HCT116 (cell line): ENCODE measurements around the gene OCSTAMP.

ENCODE experiments used
- CEBPB ChIP-seq: IDR thresholded peaks from 2 replicates; pipeline ENCODE4 v1.6.1; 2012; ENCODE audit warnings: low read depth
- ELF1 ChIP-seq: IDR thresholded peaks from 2 replicates; pipeline ENCODE4 v1.6.1; 2012; ENCODE audit warnings: low read depth, borderline replicate concordance
- EZH2 ChIP-seq: fragments of 200-600 bp; sonication (generic); IDR thresholded peaks from 2 replicates; pipeline ENCODE4 v1.6.1; 2017; ENCODE audit warnings: antibody characterized with exemption, mixed run types
- JUND ChIP-seq: IDR thresholded peaks from 2 replicates; pipeline ENCODE4 v1.6.1; 2012
- POLR2A ChIP-seq: IDR thresholded peaks from 2 replicates; pipeline ENCODE4 v1.7.0; 2011; ENCODE audit warnings: borderline replicate concordance; ENCODE audit not compliant: insufficient read depth, insufficient read length; ENCODE audit errors: extremely low read depth
- POLR2AphosphoS5 ChIP-seq: IDR thresholded peaks from 2 replicates; pipeline ENCODE4 v1.6.1; 2011; ENCODE audit warnings: mild to moderate bottlenecking, low read depth, low read length, moderate library complexity
- TCF7L2 ChIP-seq: IDR thresholded peaks from 2 replicates; pipeline ENCODE4 v1.7.0; 2011; ENCODE audit warnings: borderline replicate concordance, inconsistent platforms; ENCODE audit not compliant: insufficient read depth, insufficient read length; ENCODE audit errors: extremely low read depth
- TF ChIP-seq, protein P1 (sequence below): IDR thresholded peaks from 2 replicates; pipeline ENCODE4 v1.6.1; 2012; ENCODE audit warnings: low read depth
- TF ChIP-seq, protein P2 (sequence below): IDR thresholded peaks from 2 replicates; pipeline ENCODE4 v1.6.1; 2011; ENCODE audit warnings: mild to moderate bottlenecking, low read length, moderate library complexity; ENCODE audit not compliant: insufficient replicate concordance; ENCODE audit errors: extremely low read depth
- TF ChIP-seq, protein P3 (sequence below), 3 experiments: fragments of 200-600 bp in 1 of 3; sonication (generic) in 1 of 3; IDR thresholded peaks in 2 of 3; conservative IDR thresholded peaks in 1 of 3; 2 replicates each; pipeline ENCODE4 v1.5.1; 2012 to 2017; ENCODE audit warnings: low read depth in 2 of 3, low read length in 2 of 3, antibody characterized with exemption in 1 of 3, borderline replicate concordance in 1 of 3, control low read depth in 1 of 3, mild to moderate bottlenecking in 1 of 3, mixed read lengths in 1 of 3, mixed run types in 1 of 3, moderate library complexity in 1 of 3; ENCODE audit not compliant: insufficient read depth in 1 of 3

DNA sequence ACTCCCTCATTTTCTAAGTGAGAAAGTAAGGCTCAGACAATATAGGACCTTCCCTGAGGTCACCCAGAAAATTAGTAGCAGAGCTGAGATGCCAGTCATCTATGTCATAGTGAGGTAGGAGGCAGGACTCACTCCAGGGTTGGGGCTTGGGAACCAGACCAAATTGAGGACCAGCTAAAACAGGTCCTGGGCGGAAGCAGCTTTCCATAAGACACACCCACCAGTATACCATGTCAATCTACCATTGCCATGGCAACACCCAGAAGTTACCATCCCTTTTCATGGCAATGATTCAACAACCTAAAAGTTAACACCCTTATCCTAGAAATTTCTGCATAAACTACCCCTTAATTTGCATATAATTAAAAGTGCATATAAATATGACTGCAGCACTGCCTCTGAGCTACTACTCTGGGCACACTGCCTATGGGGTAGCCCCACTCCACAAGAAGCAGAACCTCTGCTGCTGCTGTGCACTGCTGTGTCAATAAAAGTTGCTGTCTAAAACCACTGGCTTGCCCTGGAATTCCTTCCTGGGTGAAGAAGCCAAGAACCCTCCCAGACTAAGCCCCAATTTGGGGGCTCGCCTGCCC lies 30.3 kb upstream of the OCSTAMP start:
- TF ChIP-seq, protein P1, sequence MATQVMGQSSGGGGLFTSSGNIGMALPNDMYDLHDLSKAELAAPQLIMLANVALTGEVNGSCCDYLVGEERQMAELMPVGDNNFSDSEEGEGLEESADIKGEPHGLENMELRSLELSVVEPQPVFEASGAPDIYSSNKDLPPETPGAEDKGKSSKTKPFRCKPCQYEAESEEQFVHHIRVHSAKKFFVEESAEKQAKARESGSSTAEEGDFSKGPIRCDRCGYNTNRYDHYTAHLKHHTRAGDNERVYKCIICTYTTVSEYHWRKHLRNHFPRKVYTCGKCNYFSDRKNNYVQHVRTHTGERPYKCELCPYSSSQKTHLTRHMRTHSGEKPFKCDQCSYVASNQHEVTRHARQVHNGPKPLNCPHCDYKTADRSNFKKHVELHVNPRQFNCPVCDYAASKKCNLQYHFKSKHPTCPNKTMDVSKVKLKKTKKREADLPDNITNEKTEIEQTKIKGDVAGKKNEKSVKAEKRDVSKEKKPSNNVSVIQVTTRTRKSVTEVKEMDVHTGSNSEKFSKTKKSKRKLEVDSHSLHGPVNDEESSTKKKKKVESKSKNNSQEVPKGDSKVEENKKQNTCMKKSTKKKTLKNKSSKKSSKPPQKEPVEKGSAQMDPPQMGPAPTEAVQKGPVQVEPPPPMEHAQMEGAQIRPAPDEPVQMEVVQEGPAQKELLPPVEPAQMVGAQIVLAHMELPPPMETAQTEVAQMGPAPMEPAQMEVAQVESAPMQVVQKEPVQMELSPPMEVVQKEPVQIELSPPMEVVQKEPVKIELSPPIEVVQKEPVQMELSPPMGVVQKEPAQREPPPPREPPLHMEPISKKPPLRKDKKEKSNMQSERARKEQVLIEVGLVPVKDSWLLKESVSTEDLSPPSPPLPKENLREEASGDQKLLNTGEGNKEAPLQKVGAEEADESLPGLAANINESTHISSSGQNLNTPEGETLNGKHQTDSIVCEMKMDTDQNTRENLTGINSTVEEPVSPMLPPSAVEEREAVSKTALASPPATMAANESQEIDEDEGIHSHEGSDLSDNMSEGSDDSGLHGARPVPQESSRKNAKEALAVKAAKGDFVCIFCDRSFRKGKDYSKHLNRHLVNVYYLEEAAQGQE = no peak
- TF ChIP-seq ELF1 = no peak
- TF ChIP-seq, protein P2, sequence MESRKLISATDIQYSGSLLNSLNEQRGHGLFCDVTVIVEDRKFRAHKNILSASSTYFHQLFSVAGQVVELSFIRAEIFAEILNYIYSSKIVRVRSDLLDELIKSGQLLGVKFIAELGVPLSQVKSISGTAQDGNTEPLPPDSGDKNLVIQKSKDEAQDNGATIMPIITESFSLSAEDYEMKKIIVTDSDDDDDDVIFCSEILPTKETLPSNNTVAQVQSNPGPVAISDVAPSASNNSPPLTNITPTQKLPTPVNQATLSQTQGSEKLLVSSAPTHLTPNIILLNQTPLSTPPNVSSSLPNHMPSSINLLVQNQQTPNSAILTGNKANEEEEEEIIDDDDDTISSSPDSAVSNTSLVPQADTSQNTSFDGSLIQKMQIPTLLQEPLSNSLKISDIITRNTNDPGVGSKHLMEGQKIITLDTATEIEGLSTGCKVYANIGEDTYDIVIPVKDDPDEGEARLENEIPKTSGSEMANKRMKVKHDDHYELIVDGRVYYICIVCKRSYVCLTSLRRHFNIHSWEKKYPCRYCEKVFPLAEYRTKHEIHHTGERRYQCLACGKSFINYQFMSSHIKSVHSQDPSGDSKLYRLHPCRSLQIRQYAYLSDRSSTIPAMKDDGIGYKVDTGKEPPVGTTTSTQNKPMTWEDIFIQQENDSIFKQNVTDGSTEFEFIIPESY = no peak
- TF ChIP-seq, protein P3, sequence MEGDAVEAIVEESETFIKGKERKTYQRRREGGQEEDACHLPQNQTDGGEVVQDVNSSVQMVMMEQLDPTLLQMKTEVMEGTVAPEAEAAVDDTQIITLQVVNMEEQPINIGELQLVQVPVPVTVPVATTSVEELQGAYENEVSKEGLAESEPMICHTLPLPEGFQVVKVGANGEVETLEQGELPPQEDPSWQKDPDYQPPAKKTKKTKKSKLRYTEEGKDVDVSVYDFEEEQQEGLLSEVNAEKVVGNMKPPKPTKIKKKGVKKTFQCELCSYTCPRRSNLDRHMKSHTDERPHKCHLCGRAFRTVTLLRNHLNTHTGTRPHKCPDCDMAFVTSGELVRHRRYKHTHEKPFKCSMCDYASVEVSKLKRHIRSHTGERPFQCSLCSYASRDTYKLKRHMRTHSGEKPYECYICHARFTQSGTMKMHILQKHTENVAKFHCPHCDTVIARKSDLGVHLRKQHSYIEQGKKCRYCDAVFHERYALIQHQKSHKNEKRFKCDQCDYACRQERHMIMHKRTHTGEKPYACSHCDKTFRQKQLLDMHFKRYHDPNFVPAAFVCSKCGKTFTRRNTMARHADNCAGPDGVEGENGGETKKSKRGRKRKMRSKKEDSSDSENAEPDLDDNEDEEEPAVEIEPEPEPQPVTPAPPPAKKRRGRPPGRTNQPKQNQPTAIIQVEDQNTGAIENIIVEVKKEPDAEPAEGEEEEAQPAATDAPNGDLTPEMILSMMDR (IDR thresholded peaks at IDR 0.05 in 2 of 3, conservative IDR thresholded peaks at IDR 0.05 in 1 of 3; ENCODE audit: borderline replicate concordance in 1 of 3, insufficient read depth in 1 of 3, low read depth in 2 of 3, low read length in 2 of 3) = no peak
- TF ChIP-seq EZH2 = no peak
- TF ChIP-seq JUND = no peak
- no peak for TF ChIP-seq CEBPB
- TF ChIP-seq POLR2A = no peak
- no peak for TF ChIP-seq POLR2AphosphoS5
- no peak for TF ChIP-seq TCF7L2
